ENCODE data around the gene CCDC187.

DNA sequence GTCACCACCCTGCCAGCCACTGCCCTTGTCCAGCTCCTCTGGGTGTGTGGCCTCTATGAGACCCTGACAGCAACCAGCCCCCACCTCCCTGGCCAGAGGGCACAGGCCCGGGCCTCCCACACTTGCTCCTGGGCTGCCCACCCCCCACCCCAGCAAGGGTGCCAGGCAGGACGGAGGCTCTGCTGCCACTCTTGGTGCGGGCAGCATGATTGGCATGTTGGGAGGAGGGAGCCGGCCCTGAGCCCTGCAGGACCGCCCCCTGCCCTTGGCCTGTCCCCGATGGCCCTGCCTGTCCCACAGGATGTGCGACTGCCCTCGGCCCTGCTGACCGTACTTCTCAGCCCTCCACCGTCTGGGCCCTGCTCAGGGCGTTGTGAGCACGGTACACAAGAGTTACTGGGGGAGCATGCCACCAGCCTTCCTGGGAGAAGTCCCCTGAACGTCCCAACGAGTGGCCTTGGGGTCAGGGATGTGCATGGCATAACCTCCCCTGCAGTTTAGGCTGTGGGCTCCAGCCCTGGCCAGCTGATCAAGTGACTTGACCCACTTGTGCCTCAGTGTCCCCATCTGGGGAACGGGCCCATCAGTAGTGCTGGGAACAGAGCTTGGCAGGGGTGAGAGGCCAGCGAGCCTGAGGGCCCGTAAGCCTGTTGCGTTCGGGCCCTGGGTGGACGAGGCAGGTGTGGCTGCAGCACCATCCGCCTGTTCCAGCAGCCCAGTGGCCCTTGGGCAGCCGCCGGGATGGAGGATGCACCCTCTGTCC lies 39.4 kb upstream of the CCDC187 start:
- TF ChIP-seq SUZ12 (IDR thresholded peaks at IDR 0.05; ENCODE audit: extremely low read depth, insufficient read depth, insufficient read length) (no peak), ZNF274 (IDR thresholded peaks at IDR 0.05; ENCODE audit: low read depth, low read length) (no peak), YY1 (IDR thresholded peaks at IDR 0.05; ENCODE audit: insufficient read depth, insufficient read length) (no peak)

Data from NT2/D1 (cell line).